H1 (cell line): ENCODE data around the gene FOLR1. TPM values are rescaled to one million over a fixed set of nuclear protein-coding genes. Genes with fewer than 3 reads are reported as not detected.
A peak's percentile ranks its signal among the peaks of the same experiment; 100 is the strongest.

Experiments used
- CTCF ChIA-PET: fragments of 300-600 bp; sonication (Branson Sonifier 250); formaldehyde crosslinking; loops from one replicate; lab custom pipeline; 2021; ENCODE audit not compliant: partially characterized antibody; lab: Charles Lee
- POLR2A ChIA-PET: fragments of 300-600 bp; sonication (Branson Sonifier 250); formaldehyde crosslinking; loops from one replicate; lab custom pipeline; 2021; ENCODE audit warnings: inconsistent platforms; ENCODE audit not compliant: partially characterized antibody; lab: Charles Lee
- DNase-seq, 2 experiments: peaks; one replicate each; pipeline versions ENCODE4 v3.0.0 to v3.0.0-alpha.2; 2010 to 2022; ENCODE audit warnings: low spot score in 2 of 2, low read depth in 1 of 2, mixed read lengths in 1 of 2
- FAIRE-seq: peaks from 2 replicates; lab custom pipeline; 2011; peaks lifted over from hg19 to GRCh38; lab: Jason Lieb, UNC
- H2AFZ ChIP-seq: 2 replicates; pipeline ENCODE4 v1.8.1; 2012; ENCODE audit warnings: low read length, inconsistent platforms
- H2AK5ac ChIP-seq: 2 replicates; pipeline ENCODE4 v1.6.1; 2013; ENCODE audit warnings: low read depth, low read length
- H2BK120ac ChIP-seq: replicated peaks from 2 replicates; pipeline ENCODE3; 2013; ENCODE audit warnings: low read depth, low read length, inconsistent platforms
- H2BK12ac ChIP-seq: 2 replicates; pipeline ENCODE4 v1.6.1; 2013; ENCODE audit warnings: low read depth, low read length
- H2BK15ac ChIP-seq: 2 replicates; pipeline ENCODE4 v1.6.1; 2013; ENCODE audit warnings: low read length
- H2BK20ac ChIP-seq: 2 replicates; pipeline ENCODE4 v1.6.1; 2013; ENCODE audit warnings: low read length
- H2BK5ac ChIP-seq: 2 replicates; pipeline ENCODE4 v1.6.1; 2013; ENCODE audit warnings: low read depth, low read length
- H3K14ac ChIP-seq: 2 replicates; pipeline ENCODE4 v1.6.1; 2013; ENCODE audit warnings: inconsistent platforms; ENCODE audit not compliant: insufficient read length
- H3K18ac ChIP-seq: 2 replicates; pipeline ENCODE4 v1.6.1; 2013; ENCODE audit warnings: low read length; ENCODE audit errors: extremely low read depth
- H3K23ac ChIP-seq: 2 replicates; pipeline ENCODE4 v1.6.1; 2013; ENCODE audit warnings: inconsistent platforms; ENCODE audit not compliant: insufficient read length
- H3K23me2 ChIP-seq: 2 replicates; pipeline ENCODE4 v1.6.1; 2013; ENCODE audit warnings: low read depth, low read length
- H3K27ac ChIP-seq: 2 replicates; pipeline ENCODE4 v1.6.1; 2011; ENCODE audit warnings: low read depth, low read length, inconsistent platforms
- H3K27me3 ChIP-seq, 4 experiments: replicated peaks in 1 of 4; 1 replicate in 1 of 4; 2 replicates in 3 of 4; pipeline versions ENCODE4 v1.6.1 to v1.8.1; 2011 to 2013; ENCODE audit warnings: low read length in 3 of 4, mild to moderate bottlenecking in 3 of 4, inconsistent platforms in 2 of 4, mixed read lengths in 2 of 4, moderate library complexity in 1 of 4; ENCODE audit not compliant: control insufficient read depth in 3 of 4, insufficient read depth in 3 of 4; ENCODE audit errors: extremely low read depth in 1 of 4
- H3K36me3 ChIP-seq, 4 experiments: 2 replicates each; pipeline versions ENCODE4 v1.6.1 to v1.8.1; 2011 to 2013; ENCODE audit warnings: mild to moderate bottlenecking in 4 of 4, low read length in 3 of 4, moderate library complexity in 2 of 4, control low read depth in 1 of 4, inconsistent platforms in 1 of 4; ENCODE audit not compliant: insufficient read depth in 4 of 4, control insufficient read depth in 2 of 4
- H3K4ac ChIP-seq: replicated peaks from 2 replicates; pipeline ENCODE3; 2013; ENCODE audit warnings: low read length, low read depth, mixed read lengths, inconsistent platforms; ENCODE audit not compliant: insufficient read length
- H3K4me1 ChIP-seq, 4 experiments: replicated peaks in 1 of 4; 1 replicate in 1 of 4; 2 replicates in 3 of 4; pipeline versions ENCODE4 v1.6.1 to v1.8.1; 2011 to 2013; ENCODE audit warnings: low read length in 3 of 4, inconsistent platforms in 2 of 4, mixed read lengths in 1 of 4; ENCODE audit not compliant: insufficient read depth in 4 of 4, control insufficient read depth in 3 of 4
- H3K4me2 ChIP-seq, 2 experiments: 2 replicates each; pipeline versions ENCODE4 v1.6.1 to v1.8.1; 2011 to 2013; ENCODE audit warnings: low read depth in 2 of 2, low read length in 2 of 2, control low read depth in 1 of 2, inconsistent platforms in 1 of 2, mild to moderate bottlenecking in 1 of 2; ENCODE audit not compliant: insufficient read depth in 1 of 2
- H3K4me3 ChIP-seq, 4 experiments: fragments of 200-600, 300-600 bp in 1 of 4; sonication (generic), shearing (Covaris generic), sonication (Bioruptor Twin) in 1 of 4; 2 replicates each; pipeline versions ENCODE4 v1.5.1 to v1.8.1; 2011 to 2016; ENCODE audit warnings: low read length in 4 of 4, low read depth in 3 of 4, control low read depth in 2 of 4, inconsistent platforms in 2 of 4, mild to moderate bottlenecking in 2 of 4, mixed read lengths in 1 of 4, moderate library complexity in 1 of 4; ENCODE audit not compliant: insufficient read depth in 2 of 4; ENCODE audit errors: extremely low read depth in 1 of 4
- H3K56ac ChIP-seq: replicated peaks from 2 replicates; pipeline ENCODE3; 2013; ENCODE audit warnings: low read depth, mild to moderate bottlenecking, mixed read lengths, low read length, inconsistent platforms; ENCODE audit not compliant: insufficient read length
- H3K79me1 ChIP-seq: 2 replicates; pipeline ENCODE4 v1.6.1; 2013; ENCODE audit warnings: low read depth, low read length, control low read depth
- H3K79me2 ChIP-seq, 2 experiments: 2 replicates each; pipeline versions ENCODE4 v1.6.1 to v1.8.1; 2012 to 2013; ENCODE audit warnings: low read length in 2 of 2, mild to moderate bottlenecking in 2 of 2, inconsistent platforms in 1 of 2; ENCODE audit not compliant: insufficient read depth in 2 of 2, control insufficient read depth in 1 of 2
- H3K9ac ChIP-seq, 4 experiments: replicated peaks in 1 of 4; 1 replicate in 1 of 4; 2 replicates in 3 of 4; pipeline versions ENCODE4 v1.6.1 to v1.8.1; 2011 to 2013; ENCODE audit warnings: low read depth in 3 of 4, low read length in 3 of 4, control low read depth in 2 of 4, mild to moderate bottlenecking in 2 of 4, moderate library complexity in 2 of 4, inconsistent platforms in 1 of 4; ENCODE audit errors: extremely low read depth in 1 of 4
- H3K9me3 ChIP-seq, 2 experiments: 2 replicates each; pipeline versions ENCODE4 v1.6.1 to v1.8.1; 2012 to 2013; ENCODE audit warnings: mild to moderate bottlenecking in 2 of 2, moderate library complexity in 2 of 2, control low read depth in 1 of 2, inconsistent platforms in 1 of 2, low read depth in 1 of 2, low read length in 1 of 2, mixed read lengths in 1 of 2; ENCODE audit not compliant: insufficient read depth in 2 of 2
- H4K20me1 ChIP-seq, 2 experiments: replicated peaks in 1 of 2; 2 replicates each; pipeline versions ENCODE3 to v1.8.1; 2011 to 2013; ENCODE audit warnings: inconsistent platforms in 2 of 2, low read length in 2 of 2, mild to moderate bottlenecking in 1 of 2; ENCODE audit not compliant: insufficient read depth in 2 of 2, control insufficient read depth in 1 of 2
- H4K5ac ChIP-seq: 2 replicates; pipeline ENCODE4 v1.6.1; 2013; ENCODE audit warnings: low read length, low read depth, mixed read lengths, inconsistent platforms; ENCODE audit not compliant: insufficient read length
- H4K8ac ChIP-seq: 2 replicates; pipeline ENCODE4 v1.8.0; 2013; ENCODE audit warnings: mild to moderate bottlenecking, moderate library complexity, low read length, inconsistent platforms; ENCODE audit not compliant: insufficient read depth; ENCODE audit errors: extremely low read depth
- H4K91ac ChIP-seq: replicated peaks from 2 replicates; pipeline ENCODE3; 2013; ENCODE audit warnings: low read length, mixed read lengths, inconsistent platforms; ENCODE audit not compliant: insufficient read length
- RXRA ChIP-seq: IDR thresholded peaks from 2 replicates; pipeline ENCODE4 v1.6.1; 2011; ENCODE audit warnings: low read depth, mild to moderate bottlenecking, low read length, moderate library complexity; ENCODE audit not compliant: insufficient read depth
- TEAD4 ChIP-seq: IDR thresholded peaks from 2 replicates; pipeline ENCODE4 v1.6.1; 2012; ENCODE audit warnings: low read depth, low read length, inconsistent platforms, mixed read lengths
- WGBS, 2 experiments: shearing (Covaris generic) in 1 of 2; methylation state at CpG; one replicate each; pipeline versions ENCODE4 v1.1.6 to v1.1.7; 2013 to 2015; ENCODE audit warnings: low lambda C conversion rate in 2 of 2, mixed read lengths in 2 of 2, inconsistent platforms in 1 of 2, low coverage in 1 of 2, missing lambda C conversion rate in 1 of 2; ENCODE audit not compliant: insufficient replicate concordance in 2 of 2, insufficient coverage in 1 of 2, insufficient read length in 1 of 2; ENCODE audit errors: extremely low coverage in 1 of 2, missing lambda C conversion rate in 1 of 2; 5-methylcytosine and 5-hydroxymethylcytosine counted together
- polyA plus RNA-seq, 7 experiments: library from polyadenylated mRNA; depleted of rRNA in 3 of 7; stranded (reverse) in 5 of 7; unstranded in 2 of 7; fragments of >200 nt in 5 of 7; fragments of 200-250 nt in 2 of 7; gene quantifications; 1 replicate in 5 of 7; 2 replicates in 1 of 7; 4 replicates in 1 of 7; pipeline versions ENCODE4 v1.2.1 to v1.2.3, GENCODE V29; 2011 to 2013; ENCODE audit warnings: missing spikeins in 2 of 7, mixed read lengths in 2 of 7
- total RNA-seq: library from RNA; stranded (reverse); fragmentation: NEBNext Ultra II Directional; extraction: Animal tissue kit (Norgen Biotek cat#: 25700); gene quantifications from 2 replicates; pipeline ENCODE4 v1.2.1, GENCODE V29; 2021

Gene FOLR1
- total and polyA plus RNA-seq, 2 of the 8 experiments (the other 6 are each of a cell fraction or from before 2014, with no cell fraction given), result 1.3 TPM; not detected in 1

DNA sequence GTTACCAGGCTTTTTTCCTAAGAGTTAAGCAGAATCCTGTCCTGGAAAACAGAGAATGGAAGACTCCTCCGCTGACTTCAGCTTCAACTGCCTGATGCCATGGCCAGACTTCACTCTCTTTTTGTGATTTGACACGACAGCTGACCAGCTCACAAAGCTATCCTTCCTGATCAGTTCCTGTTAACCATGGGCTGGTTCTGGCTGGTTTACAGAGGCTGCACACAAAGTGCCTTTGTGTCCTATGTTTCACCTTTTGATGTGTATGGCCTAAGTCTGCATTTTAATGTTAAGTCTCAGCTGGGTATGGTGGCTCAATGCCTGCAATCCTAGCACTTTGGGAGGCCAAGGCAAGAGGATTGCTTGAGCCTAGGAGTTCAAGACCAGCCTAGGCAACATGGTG, 45.3 kb upstream of the FOLR1 start:
- H2BK15ac ChIP-seq, result no peak overlapping the region
- H4K8ac ChIP-seq, result no peak overlapping the region
- no peak for DNase-seq
- no peak overlapping the region for H2AK5ac ChIP-seq
- H3K4ac ChIP-seq, result no peak overlapping the region
- TF ChIP-seq RXRA (0 out of 2 replicates have a peak, but pooled peaks have one; percentile 31), TEAD4 (no peak)
- no peak overlapping the region for H3K18ac ChIP-seq
- H3K27me3 ChIP-seq, result no peaks in the 10 kb centered on the region
- no peaks in the 10 kb centered on the region for H3K36me3 ChIP-seq
- no peak overlapping the region for H4K5ac ChIP-seq
- no peak overlapping the region for H2BK120ac ChIP-seq
- H4K91ac ChIP-seq, result no peak overlapping the region
- H3K56ac ChIP-seq, result no peak overlapping the region
- POLR2A ChIA-PET, result no interaction called here
- no peak overlapping the region for H3K4me2 ChIP-seq
- CTCF ChIA-PET, result interaction anchor here (0.7 to 2.2 kb wide), 8 partner anchors 8 to 73 kb away, joined by 3 to 10 read pairs (median 3); no protein-coding TSS in a partner anchor
- no peaks in the 10 kb centered on the region for H3K9me3 ChIP-seq
- H2BK12ac ChIP-seq, result no peak overlapping the region
- no peak overlapping the region for H3K14ac ChIP-seq
- no peak overlapping the region for H2BK5ac ChIP-seq
- H3K23ac ChIP-seq, result no peak overlapping the region
- no peaks in the 10 kb centered on the region for H3K79me2 ChIP-seq
- no peak overlapping the region for H2AFZ ChIP-seq
- H3K4me1 ChIP-seq, result no peaks in the 10 kb centered on the region
- 32% methylated on average over 2 of the region's 2 CpGs; no CpG with 5 or more reads in 1 of the 2 experiments for WGBS, 2 experiments
- H3K79me1 ChIP-seq, result no peaks in the 10 kb centered on the region
- no peak for FAIRE-seq
- H4K20me1 ChIP-seq, result no peaks in the 10 kb centered on the region
- no peak overlapping the region for H3K27ac ChIP-seq
- H3K23me2 ChIP-seq, result no peaks in the 10 kb centered on the region
- H3K4me3 ChIP-seq, result no peak overlapping the region
- H3K9ac ChIP-seq, result no peak overlapping the region
- no peak overlapping the region for H2BK20ac ChIP-seq
